Measurements from ENCODE around the gene PDLIM5. TPM values are rescaled to one million over a fixed set of nuclear protein-coding genes. Genes with fewer than 3 reads are reported as not detected.
"Not testable (repeated sequence)": the region's sequence is repeated elsewhere in the genome, so short reads cannot be mapped to it uniquely, and the experiment has no call there.

PDLIM5 gene
- total RNA-seq, 1 experiment from 2014 or later = 21.2 TPM

GRCh38 chr4:94588896-94589693, 137.4 kb downstream of the PDLIM5 start:
- DNase-seq (ENCODE audit: low read depth, low spot score) = no peak
- in situ Hi-C loops (cut with HindIII; ENCODE audit: low pct_unique_long_range_greater_than_20kb, low sequenced_read_pairs) = no loop called here

GRCh38 chr4:94590493-94590892, 138.8 kb downstream of the PDLIM5 start:
- DNase-seq (ENCODE audit: low read depth, low spot score) = no peak
- in situ Hi-C loops (cut with HindIII; ENCODE audit: low pct_unique_long_range_greater_than_20kb, low sequenced_read_pairs) = no loop called here

GRCh38 chr4:94591289-94591688, 139.5 kb downstream of the PDLIM5 start:
- DNase-seq (ENCODE audit: low read depth, low spot score) = no peak
- in situ Hi-C loops (cut with HindIII; ENCODE audit: low pct_unique_long_range_greater_than_20kb, low sequenced_read_pairs) = no loop called here

- in situ Hi-C loops (cut with HindIII; ENCODE audit: low pct_unique_long_range_greater_than_20kb, low sequenced_read_pairs) = no loop called here
- no peak for DNase-seq (ENCODE audit: low read depth, low spot score)
These were observed 143.3 kb downstream of the PDLIM5 start for GRCh38 chr4:94595013-94595412.

- peak; percentile 54 for DNase-seq (ENCODE audit: low read depth, low spot score)
These were observed 144.2 kb downstream of the PDLIM5 start for GRCh38 chr4:94595880-94596483.

GRCh38 chr4:94598758-94599157, 147.0 kb downstream of the PDLIM5 start:
- in situ Hi-C loops (cut with HindIII; ENCODE audit: low pct_unique_long_range_greater_than_20kb, low sequenced_read_pairs) = no loop called here
- no peak for DNase-seq (ENCODE audit: low read depth, low spot score)

More at GRCh38 chr4:94595880-94596483, 144.2 kb downstream of the PDLIM5 start:
- in situ Hi-C loops (cut with HindIII; ENCODE audit: low pct_unique_long_range_greater_than_20kb, low sequenced_read_pairs) = no loop called here

GRCh38 chr4:94603170-94603747, 151.5 kb downstream of the PDLIM5 start:
- in situ Hi-C loops (cut with HindIII; ENCODE audit: low pct_unique_long_range_greater_than_20kb, low sequenced_read_pairs) = no loop called here
- DNase-seq (ENCODE audit: low read depth, low spot score) = no peak

GRCh38 chr4:94605241-94605805, 153.6 kb downstream of the PDLIM5 start:
- in situ Hi-C loops (cut with HindIII; ENCODE audit: low pct_unique_long_range_greater_than_20kb, low sequenced_read_pairs) = no loop called here
- DNase-seq (ENCODE audit: low read depth, low spot score) = no peak

GRCh38 chr4:94610145-94610544, 158.4 kb downstream of the PDLIM5 start:
- in situ Hi-C loops (cut with HindIII; ENCODE audit: low pct_unique_long_range_greater_than_20kb, low sequenced_read_pairs) = no loop called here
- DNase-seq (ENCODE audit: low read depth, low spot score) = no peak

GRCh38 chr4:94613248-94613647, 161.5 kb downstream of the PDLIM5 start:
- in situ Hi-C loops (cut with HindIII; ENCODE audit: low pct_unique_long_range_greater_than_20kb, low sequenced_read_pairs) = no loop called here
- DNase-seq (ENCODE audit: low read depth, low spot score) = no peak

- DNase-seq (ENCODE audit: low read depth, low spot score) = no peak
- in situ Hi-C loops (cut with HindIII; ENCODE audit: low pct_unique_long_range_greater_than_20kb, low sequenced_read_pairs) = no loop called here
These were observed 163.7 kb downstream of the PDLIM5 start for GRCh38 chr4:94615451-94615850.

GRCh38 chr4:94621491-94622080, 169.8 kb downstream of the PDLIM5 start:
- peak; percentile 52 for DNase-seq (ENCODE audit: low read depth, low spot score)
- in situ Hi-C loops (cut with HindIII; ENCODE audit: low pct_unique_long_range_greater_than_20kb, low sequenced_read_pairs) = no loop called here

- in situ Hi-C loops (cut with HindIII; ENCODE audit: low pct_unique_long_range_greater_than_20kb, low sequenced_read_pairs) = no loop called here
- no peak for DNase-seq (ENCODE audit: low read depth, low spot score)
These were observed 171.6 kb downstream of the PDLIM5 start for GRCh38 chr4:94623126-94623911.

- no peak for DNase-seq (ENCODE audit: low read depth, low spot score)
- in situ Hi-C loops (cut with HindIII; ENCODE audit: low pct_unique_long_range_greater_than_20kb, low sequenced_read_pairs) = no loop called here
These were observed 175.2 kb downstream of the PDLIM5 start for GRCh38 chr4:94626942-94627341.

- DNase-seq (ENCODE audit: low read depth, low spot score); in situ Hi-C loops (cut with HindIII; ENCODE audit: low pct_unique_long_range_greater_than_20kb, low sequenced_read_pairs): not testable (repeated sequence)
These were observed 177.3 kb downstream of the PDLIM5 start for GRCh38 chr4:94629058-94629457.

GRCh38 chr4:94629837-94630236, 178.1 kb downstream of the PDLIM5 start:
- in situ Hi-C loops (cut with HindIII; ENCODE audit: low pct_unique_long_range_greater_than_20kb, low sequenced_read_pairs) = no loop called here

GRCh38 chr4:94634271-94634670, 182.5 kb downstream of the PDLIM5 start:
- DNase-seq (ENCODE audit: low read depth, low spot score) = no peak
- in situ Hi-C loops (cut with HindIII; ENCODE audit: low pct_unique_long_range_greater_than_20kb, low sequenced_read_pairs) = no loop called here

More at GRCh38 chr4:94629837-94630236, 178.1 kb downstream of the PDLIM5 start:
- no peak for DNase-seq (ENCODE audit: low read depth, low spot score)

Measured in SK-MEL-5 (cell line).